B cell (primary cell): ENCODE results near the gene SYNE2. TPM values are rescaled to one million over a fixed set of nuclear protein-coding genes. Genes with fewer than 3 reads are reported as not detected.
A peak's percentile ranks its signal among the peaks of the same experiment; 100 is the strongest.

Experiments used
- ATAC-seq: fragments of 200-7000 bp; cut with Tn5 transposase; one replicate; pipeline ENCODE4 v1.10.0; 2021; ENCODE audit warnings: low read depth, mild to moderate bottlenecking, moderate number of reproducible peaks, moderate library complexity
- CTCF ChIA-PET: fragments of 350-600 bp; sonication (Branson Sonifier 250); formaldehyde crosslinking; loops from one replicate; lab custom pipeline; 2021; ENCODE audit warnings: antibody characterized with exemption, inconsistent platforms; lab: Charles Lee
- POLR2A ChIA-PET: fragments of 350-600 bp; sonication (Branson Sonifier 250); formaldehyde crosslinking; loops from one replicate; lab custom pipeline; 2021; ENCODE audit warnings: antibody characterized with exemption; lab: Charles Lee
- DNase-seq: peaks from one replicate; pipeline ENCODE4 v3.0.0; 2013
- H2AFZ ChIP-seq: 2 replicates; pipeline ENCODE4 v1.6.1; 2012; ENCODE audit warnings: mild to moderate bottlenecking, low read depth, low read length; ENCODE audit not compliant: insufficient read depth, poor library complexity, severe bottlenecking
- H3K27ac ChIP-seq, 2 donors: 1 replicate in 1 of 2; 2 replicates in 1 of 2; pipeline ENCODE4 v1.5.1; 2012 to 2013; ENCODE audit warnings: low read length in 2 of 2, mild to moderate bottlenecking in 2 of 2, moderate library complexity in 1 of 2
- H3K27me3 ChIP-seq, 4 experiments: fragments of 200-600 bp in 1 of 4; sonication (generic) in 1 of 4; replicated peaks in 1 of 4; 1 replicate in 2 of 4; 2 replicates in 2 of 4; pipeline versions ENCODE4 v1.6.1 to v1.7.0; 2013 to 2016; ENCODE audit warnings: low read length in 3 of 4, mild to moderate bottlenecking in 2 of 4, mixed read lengths in 1 of 4, moderate library complexity in 1 of 4; ENCODE audit not compliant: insufficient read depth in 4 of 4, control insufficient read depth in 3 of 4; ENCODE audit errors: control extremely low read depth in 1 of 4
- H3K36me3 ChIP-seq, 2 experiments: replicated peaks in 1 of 2; 1 replicate in 1 of 2; 2 replicates in 1 of 2; pipeline versions ENCODE4 v1.6.1 to v1.7.1; 2013; ENCODE audit warnings: low read length in 1 of 2; ENCODE audit not compliant: insufficient read depth in 2 of 2, control insufficient read depth in 1 of 2; ENCODE audit errors: control extremely low read depth in 1 of 2, extremely low read depth in 1 of 2
- H3K4me1 ChIP-seq, 2 donors: fragments of 200-600 bp in 1 of 2; sonication (generic) in 1 of 2; 1 replicate in 1 of 2; 2 replicates in 1 of 2; pipeline versions ENCODE4 v1.5.1 to v1.6.1; 2013 to 2017; ENCODE audit warnings: low read length in 2 of 2; ENCODE audit not compliant: control insufficient read depth in 2 of 2, insufficient read depth in 2 of 2
- H3K4me2 ChIP-seq: replicated peaks from 2 replicates; pipeline ENCODE3; 2012; ENCODE audit warnings: mild to moderate bottlenecking, low read depth, low read length; ENCODE audit not compliant: poor library complexity, severe bottlenecking
- H3K4me3 ChIP-seq, 5 experiments: fragments of 200-600 bp in 1 of 5; sonication (generic) in 1 of 5; 1 replicate in 3 of 5; 2 replicates in 2 of 5; pipeline versions ENCODE4 v1.5.1 to v1.7.0; 2011 to 2016; ENCODE audit warnings: low read length in 4 of 5, mild to moderate bottlenecking in 4 of 5, low read depth in 2 of 5, control low read depth in 1 of 5, moderate library complexity in 1 of 5; ENCODE audit not compliant: insufficient read depth in 1 of 5; ENCODE audit errors: control extremely low read depth in 1 of 5, extremely low read depth in 1 of 5
- H3K79me2 ChIP-seq: fragments of 200-600 bp; sonication (generic); one replicate; pipeline ENCODE4 v1.6.0; 2016; ENCODE audit warnings: low read length; ENCODE audit not compliant: control insufficient read depth, insufficient read depth
- H3K9ac ChIP-seq: fragments of 200-600 bp; sonication (generic); 2 replicates; pipeline ENCODE4 v1.6.1; 2017; ENCODE audit warnings: mild to moderate bottlenecking, low read length, moderate library complexity
- H3K9me3 ChIP-seq, 3 donors: one replicate each; pipeline versions ENCODE4 v1.6.1 to v1.7.1; 2013; ENCODE audit warnings: low read length in 2 of 3; ENCODE audit not compliant: control insufficient read depth in 2 of 3, insufficient read depth in 1 of 3; ENCODE audit errors: control extremely low read depth in 1 of 3
- H4K20me1 ChIP-seq: 2 replicates; pipeline ENCODE4 v1.6.0; 2012; ENCODE audit warnings: mild to moderate bottlenecking, low read length; ENCODE audit not compliant: insufficient read depth, control insufficient read depth, poor library complexity, severe bottlenecking
- H3K27ac Mint-ChIP-seq: one replicate; pipeline ENCODE4 v1.8.0; 2021; ENCODE audit warnings: mixed read lengths
- H3K27me3 Mint-ChIP-seq: one replicate; pipeline ENCODE4 v1.8.0; 2021; ENCODE audit warnings: mixed read lengths
- H3K4me1 Mint-ChIP-seq: one replicate; pipeline ENCODE4 v1.8.0; 2021; ENCODE audit warnings: mixed read lengths
- H3K4me3 Mint-ChIP-seq: one replicate; pipeline ENCODE4 v1.8.0; 2021; ENCODE audit warnings: mixed read lengths
- H3K9me3 Mint-ChIP-seq: one replicate; pipeline ENCODE4 v1.8.0; 2022; ENCODE audit warnings: mixed read lengths; ENCODE audit not compliant: insufficient read depth
- CTCF ChIP-seq: fragments of 200-600 bp; IDR thresholded peaks from one replicate; pipeline ENCODE4 v1.8.0; 2022; ENCODE audit warnings: antibody characterized with exemption, mild to moderate bottlenecking
- EZH2 ChIP-seq: IDR thresholded peaks from 2 replicates; pipeline ENCODE4 v1.6.1; 2012; ENCODE audit warnings: borderline replicate concordance, low read depth, mild to moderate bottlenecking, moderate library complexity, low read length; ENCODE audit not compliant: insufficient read depth, poor library complexity, severe bottlenecking
- WGBS: methylation state at CpG from one replicate; pipeline ENCODE4 v1.1.5; 2013; ENCODE audit warnings: missing lambda C conversion rate; ENCODE audit not compliant: insufficient coverage; 5-methylcytosine and 5-hydroxymethylcytosine counted together
- intact Hi-C: fragments of 100-400 bp; cut with micrococcal nuclease; formaldehyde crosslinking; loops from one replicate; pipeline ENCODE4 v1.10.0; 2022
- polyA plus RNA-seq: library from polyadenylated mRNA; depleted of rRNA; stranded (reverse); fragments of >200 nt; gene quantifications from 2 replicates; pipeline ENCODE4 v1.2.3, GENCODE V29; 2012
- total RNA-seq, 2 donors: library from RNA; stranded (reverse); fragments of 120-200 nt in 1 of 2; gene quantifications; 1 replicate in 1 of 2; 2 replicates in 1 of 2; pipeline versions ENCODE4 v1.2.3 to v1.2.4, GENCODE V29; 2013 to 2022

The SYNE2 gene
- total and polyA plus RNA-seq, 2 donors (not counting 1 experiment from before 2014, with no cell fraction given) = 39.5 to 105 TPM

DNA sequence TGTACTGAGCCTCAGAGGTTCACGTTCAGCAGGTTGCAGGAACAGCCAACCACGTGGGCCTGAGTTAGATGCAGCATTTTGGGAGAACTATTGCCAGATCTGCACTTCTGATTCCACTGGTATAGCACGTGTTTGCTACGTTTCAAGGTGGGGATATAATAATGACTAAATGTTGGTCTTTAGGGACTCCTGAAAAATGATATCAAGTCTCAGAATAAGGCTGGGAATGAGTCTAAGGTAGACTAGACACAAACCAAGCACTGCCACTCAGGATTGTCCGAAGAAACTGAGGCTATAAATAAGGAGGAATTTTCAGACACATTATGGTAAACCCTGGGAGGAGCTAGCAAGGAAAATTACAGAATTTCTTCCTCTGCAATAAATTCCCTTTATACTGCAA, 343.3 kb downstream of the SYNE2 start:
- Histone ChIP-seq H4K20me1 (no peaks in the 10 kb centered on the region), H2AFZ (peak overlapping the region; percentile 46), H3K9ac (peak overlapping the region; percentile 48), H3K4me1 (peaks cover 51 to 53% of the 10 kb centered on the region in 2 donors), H3K27me3 (no peaks in the 10 kb centered on the region), H3K9me3 (no peaks in the 10 kb centered on the region), H3K4me3 (peak overlapping the region in 1 of 5 experiments; percentile 53), H3K79me2 (peaks cover 22% of the 10 kb centered on the region), H3K27ac (peak overlapping the region; percentile 94 to 98), H3K4me2 (peak overlapping the region; percentile 67), H3K36me3 (peaks cover 4 to 8% of the 10 kb centered on the region in 2 experiments)
- TF ChIP-seq CTCF = no peak
- no peak for TF ChIP-seq EZH2
- Mint-ChIP-seq H3K9me3 (no peaks in the 10 kb centered on the region), H3K4me1 (peaks cover 60% of the 10 kb centered on the region), H3K27ac (peak overlapping the region; percentile 94), H3K27me3 (no peaks in the 10 kb centered on the region), H3K4me3 (peak overlapping the region; percentile 62)
- ATAC-seq (no peak), DNase-seq (no peak)
- ChIA-PET CTCF (interaction anchor here (1.1 to 3.2 kb wide), 6 partner anchors 10 to 98 kb away, joined by 3 to 13 read pairs (median 8); partner anchors contain the start of gene ESR2), POLR2A (interaction anchor here (1.2 to 2.5 kb wide), 3 partner anchors 13 to 40 kb away, joined by 3 to 21 read pairs (median 7); no protein-coding TSS in a partner anchor)
- WGBS = 88% methylated on average over 4 of the region's 5 CpGs
- intact Hi-C loops = loop anchor here (2.0 kb wide), 1 partner anchor 21 kb away; no protein-coding TSS in a partner anchor

DNA sequence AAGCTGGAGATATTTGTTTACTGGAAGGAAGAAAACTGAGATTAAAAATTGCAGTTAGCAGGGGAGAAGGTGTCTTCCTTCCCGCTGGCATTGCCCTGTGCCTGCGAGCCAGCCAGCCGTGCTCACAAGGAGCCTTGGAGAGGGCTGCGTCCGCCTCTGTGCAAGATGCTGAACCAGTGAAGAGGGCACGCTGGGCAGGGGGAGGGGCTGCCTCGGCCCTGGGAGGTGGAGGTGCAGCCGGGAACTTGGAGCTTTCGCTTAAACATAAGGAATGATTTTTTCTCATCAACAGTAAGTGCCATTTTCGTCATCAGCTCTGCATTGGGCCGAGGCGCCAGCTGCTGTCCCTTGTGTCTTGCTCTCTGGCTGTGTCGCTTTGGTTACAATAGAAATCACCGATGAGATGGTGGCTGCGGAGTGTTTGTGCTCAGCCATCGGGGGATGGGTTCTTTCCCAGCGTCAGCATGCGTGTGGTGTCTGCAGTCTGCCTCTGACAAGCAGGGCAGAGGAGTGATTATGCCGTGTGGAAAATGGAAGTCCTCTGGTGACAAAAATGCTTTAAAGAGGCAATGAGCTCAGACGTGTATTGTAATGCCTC, 344.1 kb downstream of the SYNE2 start:
- Histone ChIP-seq H3K36me3 (peaks cover 4 to 6% of the 10 kb centered on the region in 2 experiments), H3K4me3 (peak overlapping the region in 4 of 5 experiments; percentile 40 to 53 (median 46)), H3K79me2 (peaks cover 22% of the 10 kb centered on the region), H2AFZ (peak overlapping the region; percentile 30), H3K27me3 (no peaks in the 10 kb centered on the region), H3K27ac (peak overlapping the region; percentile 94 to 98), H4K20me1 (no peaks in the 10 kb centered on the region), H3K4me2 (peak overlapping the region; percentile 67), H3K9ac (peak overlapping the region; percentile 48), H3K4me1 (peaks cover 51 to 53% of the 10 kb centered on the region in 2 donors), H3K9me3 (no peaks in the 10 kb centered on the region)
- H3K4me3 Mint-ChIP-seq = peak overlapping the region; percentile 90
- intact Hi-C loops = loop anchor here (1.0 to 2.0 kb wide), 2 partner anchors 12 to 20 kb away; no protein-coding TSS in a partner anchor
- TF ChIP-seq EZH2 = no peak
- TF ChIP-seq CTCF = no peak
- CTCF ChIA-PET = interaction anchor here (1.3 to 3.2 kb wide), 3 partner anchors 13 to 97 kb away, joined by 8 to 11 read pairs (median 11); partner anchors contain the start of gene ESR2
- DNase-seq (peak; percentile 84), ATAC-seq (peak; percentile 82)
- peaks cover 57% of the 10 kb centered on the region for H3K4me1 Mint-ChIP-seq
- 25% methylated on average over 18 of the region's 20 CpGs for WGBS
- POLR2A ChIA-PET = interaction anchor here (0.6 to 2.5 kb wide), 5 partner anchors 12 to 482 kb away, joined by 3 to 21 read pairs (median 5); partner anchors contain the start of gene ESR2
- peak overlapping the region; percentile 94 for H3K27ac Mint-ChIP-seq
- no peaks in the 10 kb centered on the region for H3K9me3 Mint-ChIP-seq
- H3K27me3 Mint-ChIP-seq = no peaks in the 10 kb centered on the region
